IgD-negative memory B cell (primary cell): ENCODE data around the gene SORT1. TPM values are rescaled to one million over a fixed set of nuclear protein-coding genes. Genes with fewer than 3 reads are reported as not detected.
"Not testable (repeated sequence)": the region's sequence is repeated elsewhere in the genome, so short reads cannot be mapped to it uniquely, and the experiment has no call there.

Experiments
- H3K27ac Mint-ChIP-seq, 3 donors: one replicate each; pipeline ENCODE4 v1.8.0; 2020 to 2022; ENCODE audit warnings: mild to moderate bottlenecking in 3 of 3, mixed read lengths in 3 of 3, moderate library complexity in 1 of 3
- H3K27me3 Mint-ChIP-seq: one replicate; pipeline ENCODE4 v1.8.0; 2021; ENCODE audit warnings: mixed read lengths
- H3K36me3 Mint-ChIP-seq: one replicate; pipeline ENCODE4 v1.8.0; 2020; ENCODE audit warnings: mild to moderate bottlenecking, mixed read lengths
- H3K4me1 Mint-ChIP-seq, 3 donors: one replicate each; pipeline ENCODE4 v1.8.0; 2020 to 2022; ENCODE audit warnings: mixed read lengths in 3 of 3, mild to moderate bottlenecking in 1 of 3
- H3K4me3 Mint-ChIP-seq, 4 donors: one replicate each; pipeline ENCODE4 v1.8.0; 2020 to 2022; ENCODE audit warnings: mild to moderate bottlenecking in 4 of 4, mixed read lengths in 4 of 4, moderate library complexity in 3 of 4
- H3K9me3 Mint-ChIP-seq, 3 donors: one replicate each; pipeline ENCODE4 v1.8.0; 2020 to 2021; ENCODE audit warnings: mixed read lengths in 3 of 3, mild to moderate bottlenecking in 1 of 3
- polyA plus RNA-seq: library from polyadenylated mRNA; unstranded; fragments of 300-500 nt; fragmentation: Illumina TruSeq; gene quantifications from one replicate; pipeline ENCODE4 v1.2.3, GENCODE V29; 2021

The SORT1 gene
- polyA plus RNA-seq, 1 donor from 2014 or later, result 0.09 TPM

GRCh38 chr1:109293026-109293425 is 104.7 kb downstream of the SORT1 start:
- Mint-ChIP-seq H3K36me3 (no peaks in the 10 kb centered on the region), H3K9me3 (no peaks in the 10 kb centered on the region), H3K27ac (no peak overlapping the region), H3K27me3 (peaks cover 15% of the 10 kb centered on the region), H3K4me1 (peaks cover 17 to 25% (median 19%) of the 10 kb centered on the region in 3 donors), H3K4me3 (no peak overlapping the region)

- Mint-ChIP-seq H3K27ac (no peak overlapping the region), H3K27me3 (peaks cover 14% of the 10 kb centered on the region), H3K9me3 (no peaks in the 10 kb centered on the region), H3K4me1 (peaks cover 17 to 25% (median 19%) of the 10 kb centered on the region in 3 donors), H3K36me3 (no peaks in the 10 kb centered on the region), H3K4me3 (peak overlapping the region in 1 of 4 donors; percentile 42)
These were observed 105.4 kb downstream of the SORT1 start for GRCh38 chr1:109292364-109292763.

- H3K4me3 Mint-ChIP-seq, result peak overlapping the region in 1 of 4 donors; percentile 41
- peak overlapping the region in 1 of 3 donors; percentile 11 for H3K27ac Mint-ChIP-seq
- H3K9me3 Mint-ChIP-seq, result no peaks in the 10 kb centered on the region
- no peaks in the 10 kb centered on the region for H3K36me3 Mint-ChIP-seq
- peaks cover 14% of the 10 kb centered on the region for H3K27me3 Mint-ChIP-seq
- peaks cover 17 to 25% (median 19%) of the 10 kb centered on the region in 3 donors for H3K4me1 Mint-ChIP-seq
These were observed 106.7 kb downstream of the SORT1 start for GRCh38 chr1:109290998-109291397.

GRCh38 chr1:109290137-109290536 is 107.6 kb downstream of the SORT1 start:
- no peaks in the 10 kb centered on the region for H3K36me3 Mint-ChIP-seq
- H3K9me3 Mint-ChIP-seq, result no peaks in the 10 kb centered on the region
- peaks cover 14 to 18% (median 15%) of the 10 kb centered on the region in 3 donors for H3K4me1 Mint-ChIP-seq
- H3K27ac Mint-ChIP-seq, result no peak overlapping the region
- no peak overlapping the region for H3K4me3 Mint-ChIP-seq
- H3K27me3 Mint-ChIP-seq, result peaks cover 11% of the 10 kb centered on the region

GRCh38 chr1:109286762-109287161 is 111.0 kb downstream of the SORT1 start:
- peaks cover 9 to 11% (median 11%) of the 10 kb centered on the region in 3 donors for H3K4me1 Mint-ChIP-seq
- not testable (repeated sequence) for H3K27me3 Mint-ChIP-seq, H3K4me3 Mint-ChIP-seq, H3K36me3 Mint-ChIP-seq, H3K9me3 Mint-ChIP-seq, H3K27ac Mint-ChIP-seq

- Mint-ChIP-seq H3K4me3 (peak overlapping the region; percentile 85 to 100 (median 96)), H3K4me1 (peaks cover 8 to 11% (median 9%) of the 10 kb centered on the region in 3 donors), H3K27me3 (peaks cover 2% of the 10 kb centered on the region), H3K36me3 (peaks cover 1% of the 10 kb centered on the region), H3K27ac (peak overlapping the region in 1 of 3 donors; percentile 2), H3K9me3 (no peaks in the 10 kb centered on the region)
These were observed 113.7 kb downstream of the SORT1 start for GRCh38 chr1:109283748-109284600.

- peaks cover 8 to 11% (median 9%) of the 10 kb centered on the region in 3 donors for H3K4me1 Mint-ChIP-seq
- H3K36me3 Mint-ChIP-seq, result peaks cover 1% of the 10 kb centered on the region
- H3K9me3 Mint-ChIP-seq, result no peaks in the 10 kb centered on the region
- H3K4me3 Mint-ChIP-seq, result peak within 1 kb of the TSS; percentile 85 to 100 (median 96)
- peak within 1 kb of the TSS; percentile 2 to 99 (median 90) for H3K27ac Mint-ChIP-seq
- H3K27me3 Mint-ChIP-seq, result no peaks in the 10 kb centered on the region
These were observed 114.6 kb downstream of the SORT1 start, which contains the start of gene PSRC1 for GRCh38 chr1:109282952-109283747. PSRC1 (minus strand) TSS chr1:109283145.

GRCh38 chr1:109282497-109282951 is 115.2 kb downstream of the SORT1 start:
- Mint-ChIP-seq H3K27me3 (no peaks in the 10 kb centered on the region), H3K4me3 (peak overlapping the region; percentile 85 to 100 (median 96)), H3K4me1 (peaks cover 8 to 11% (median 9%) of the 10 kb centered on the region in 3 donors), H3K36me3 (peaks cover 1% of the 10 kb centered on the region), H3K9me3 (no peaks in the 10 kb centered on the region), H3K27ac (peak overlapping the region in 2 of 3 donors; percentile 2 to 99)

GRCh38 chr1:109281680-109282496 is 115.8 kb downstream of the SORT1 start:
- H3K36me3 Mint-ChIP-seq, result peaks cover 1% of the 10 kb centered on the region
- no peaks in the 10 kb centered on the region for H3K9me3 Mint-ChIP-seq
- H3K27ac Mint-ChIP-seq, result no peak overlapping the region
- no peaks in the 10 kb centered on the region for H3K27me3 Mint-ChIP-seq
- H3K4me3 Mint-ChIP-seq, result peak overlapping the region; percentile 85 to 100 (median 96)
- H3K4me1 Mint-ChIP-seq, result peaks cover 8 to 13% (median 11%) of the 10 kb centered on the region in 3 donors

GRCh38 chr1:109280862-109281261 is 116.9 kb downstream of the SORT1 start:
- H3K4me1 Mint-ChIP-seq, result peaks cover 8 to 13% (median 11%) of the 10 kb centered on the region in 3 donors
- H3K36me3 Mint-ChIP-seq, result peaks cover 1% of the 10 kb centered on the region
- H3K27me3 Mint-ChIP-seq, result no peaks in the 10 kb centered on the region
- peak overlapping the region in 2 of 4 donors; percentile 18 to 79 for H3K4me3 Mint-ChIP-seq
- H3K9me3 Mint-ChIP-seq, result no peaks in the 10 kb centered on the region
- H3K27ac Mint-ChIP-seq, result no peak overlapping the region

GRCh38 chr1:109279615-109280278 is 118.0 kb downstream of the SORT1 start:
- Mint-ChIP-seq H3K9me3 (no peaks in the 10 kb centered on the region), H3K4me3 (peak overlapping the region in 1 of 4 donors; percentile 34), H3K27me3 (peaks cover 4% of the 10 kb centered on the region)

GRCh38 chr1:109277434-109278204 is 120.1 kb downstream of the SORT1 start:
- peak overlapping the region in 1 of 3 donors; percentile 41 for H3K27ac Mint-ChIP-seq
- no peaks in the 10 kb centered on the region for H3K9me3 Mint-ChIP-seq

More at GRCh38 chr1:109279615-109280278, 118.0 kb downstream of the SORT1 start:
- Mint-ChIP-seq H3K36me3 (peaks cover 1% of the 10 kb centered on the region), H3K27ac (no peak overlapping the region), H3K4me1 (peaks cover 8 to 13% (median 11%) of the 10 kb centered on the region in 3 donors)

GRCh38 chr1:109275706-109276345 is 121.9 kb downstream of the SORT1 start:
- Mint-ChIP-seq H3K27ac (no peak overlapping the region), H3K4me3 (no peak overlapping the region), H3K36me3 (peaks cover 2% of the 10 kb centered on the region), H3K4me1 (peaks cover 0 to 4% (median 0%) of the 10 kb centered on the region in 3 donors), H3K9me3 (no peaks in the 10 kb centered on the region), H3K27me3 (peaks cover 4% of the 10 kb centered on the region)

More at GRCh38 chr1:109277434-109278204, 120.1 kb downstream of the SORT1 start:
- Mint-ChIP-seq H3K27me3 (peaks cover 4% of the 10 kb centered on the region), H3K4me3 (no peak overlapping the region), H3K4me1 (peaks cover 0 to 4% (median 0%) of the 10 kb centered on the region in 3 donors), H3K36me3 (no peaks in the 10 kb centered on the region)
